Trophoblast cell (in vitro differentiated cells and primary cell): ENCODE data around the gene MUC5AC.

ENCODE experiments used
- DNase-seq, 2 donors: peaks; one replicate each; pipeline ENCODE4 v3.0.0-alpha.2; 2016
- H2AFZ ChIP-seq: 2 replicates; pipeline ENCODE4 v1.6.1; 2013; ENCODE audit warnings: low read length, moderate library complexity, mild to moderate bottlenecking; ENCODE audit not compliant: insufficient read depth, poor library complexity
- H2AK5ac ChIP-seq: 2 replicates; pipeline ENCODE4 v1.6.1; 2013; ENCODE audit warnings: mild to moderate bottlenecking, low read length
- H2BK120ac ChIP-seq: 2 replicates; pipeline ENCODE4 v1.6.1; 2013; ENCODE audit warnings: low read length, mild to moderate bottlenecking, moderate library complexity; ENCODE audit not compliant: insufficient read depth, poor library complexity
- H2BK12ac ChIP-seq: 2 replicates; pipeline ENCODE4 v1.6.1; 2013; ENCODE audit warnings: mild to moderate bottlenecking, low read length, moderate library complexity
- H2BK5ac ChIP-seq: 2 replicates; pipeline ENCODE4 v1.6.1; 2013; ENCODE audit warnings: low read length, low read depth, moderate library complexity, mild to moderate bottlenecking; ENCODE audit not compliant: poor library complexity
- H3K14ac ChIP-seq: 2 replicates; pipeline ENCODE4 v1.6.1; 2013; ENCODE audit warnings: mild to moderate bottlenecking, low read length
- H3K18ac ChIP-seq: 2 replicates; pipeline ENCODE4 v1.6.1; 2013; ENCODE audit warnings: mild to moderate bottlenecking, low read length
- H3K23ac ChIP-seq: 2 replicates; pipeline ENCODE4 v1.6.1; 2013; ENCODE audit warnings: low read length
- H3K27ac ChIP-seq: 2 replicates; pipeline ENCODE4 v1.5.1; 2013; ENCODE audit warnings: low read depth, mild to moderate bottlenecking, inconsistent platforms, low read length, moderate library complexity
- H3K27me3 ChIP-seq: 2 replicates; pipeline ENCODE4 v1.6.1; 2013; ENCODE audit warnings: inconsistent platforms, mild to moderate bottlenecking, low read length, moderate library complexity; ENCODE audit not compliant: insufficient read depth
- H3K36me3 ChIP-seq, 2 experiments: 1 replicate in 1 of 2; 2 replicates in 1 of 2; pipeline ENCODE4 v1.6.1; 2013; ENCODE audit warnings: low read length in 2 of 2, mild to moderate bottlenecking in 2 of 2, moderate library complexity in 1 of 2; ENCODE audit not compliant: insufficient read depth in 2 of 2, control insufficient read depth in 1 of 2
- H3K4ac ChIP-seq: 2 replicates; pipeline ENCODE4 v1.6.1; 2013; ENCODE audit warnings: low read depth, mild to moderate bottlenecking, low read length, moderate library complexity
- H3K4me1 ChIP-seq, 2 experiments: 1 replicate in 1 of 2; 2 replicates in 1 of 2; pipeline ENCODE4 v1.6.1; 2013; ENCODE audit warnings: low read length in 2 of 2, mild to moderate bottlenecking in 2 of 2, moderate library complexity in 1 of 2; ENCODE audit not compliant: insufficient read depth in 2 of 2, control insufficient read depth in 1 of 2
- H3K4me2 ChIP-seq: 2 replicates; pipeline ENCODE4 v1.6.1; 2013; ENCODE audit warnings: inconsistent platforms, mild to moderate bottlenecking, low read length, moderate library complexity
- H3K4me3 ChIP-seq: 2 replicates; pipeline ENCODE4 v1.5.1; 2013; ENCODE audit warnings: mild to moderate bottlenecking, low read depth, low read length, inconsistent platforms
- H3K79me1 ChIP-seq: one replicate; pipeline ENCODE4 v1.6.1; 2013; ENCODE audit warnings: low read length
- H3K79me2 ChIP-seq: 2 replicates; pipeline ENCODE4 v1.6.1; 2013; ENCODE audit warnings: low read length, mild to moderate bottlenecking; ENCODE audit not compliant: control insufficient read depth, insufficient read depth, poor library complexity
- H3K9ac ChIP-seq: 2 replicates; pipeline ENCODE4 v1.6.1; 2013; ENCODE audit warnings: mild to moderate bottlenecking, low read length
- H3K9me3 ChIP-seq: 2 replicates; pipeline ENCODE4 v1.6.1; 2013; ENCODE audit warnings: low read depth, mild to moderate bottlenecking, control low read depth, inconsistent platforms, low read length; ENCODE audit not compliant: insufficient read depth
- H4K12ac ChIP-seq: 2 replicates; pipeline ENCODE4 v1.6.1; 2013; ENCODE audit warnings: low read depth, mild to moderate bottlenecking, low read length, moderate library complexity
- H4K8ac ChIP-seq: 2 replicates; pipeline ENCODE4 v1.6.1; 2013; ENCODE audit warnings: low read depth, mild to moderate bottlenecking, low read length, moderate library complexity
- H4K91ac ChIP-seq: one replicate; pipeline ENCODE4 v1.6.1; 2013; ENCODE audit warnings: low read depth, mild to moderate bottlenecking, low read length, moderate library complexity
- WGBS: extraction: QIAGEN DNeasy Blood & Tissue Kit; methylation state at CpG from one replicate; pipeline ENCODE4 v1.1.7; 2013; ENCODE audit warnings: missing lambda C conversion rate; ENCODE audit not compliant: insufficient read length, insufficient coverage; ENCODE audit errors: extremely low coverage; 5-methylcytosine and 5-hydroxymethylcytosine counted together

The MUC5AC gene

DNA sequence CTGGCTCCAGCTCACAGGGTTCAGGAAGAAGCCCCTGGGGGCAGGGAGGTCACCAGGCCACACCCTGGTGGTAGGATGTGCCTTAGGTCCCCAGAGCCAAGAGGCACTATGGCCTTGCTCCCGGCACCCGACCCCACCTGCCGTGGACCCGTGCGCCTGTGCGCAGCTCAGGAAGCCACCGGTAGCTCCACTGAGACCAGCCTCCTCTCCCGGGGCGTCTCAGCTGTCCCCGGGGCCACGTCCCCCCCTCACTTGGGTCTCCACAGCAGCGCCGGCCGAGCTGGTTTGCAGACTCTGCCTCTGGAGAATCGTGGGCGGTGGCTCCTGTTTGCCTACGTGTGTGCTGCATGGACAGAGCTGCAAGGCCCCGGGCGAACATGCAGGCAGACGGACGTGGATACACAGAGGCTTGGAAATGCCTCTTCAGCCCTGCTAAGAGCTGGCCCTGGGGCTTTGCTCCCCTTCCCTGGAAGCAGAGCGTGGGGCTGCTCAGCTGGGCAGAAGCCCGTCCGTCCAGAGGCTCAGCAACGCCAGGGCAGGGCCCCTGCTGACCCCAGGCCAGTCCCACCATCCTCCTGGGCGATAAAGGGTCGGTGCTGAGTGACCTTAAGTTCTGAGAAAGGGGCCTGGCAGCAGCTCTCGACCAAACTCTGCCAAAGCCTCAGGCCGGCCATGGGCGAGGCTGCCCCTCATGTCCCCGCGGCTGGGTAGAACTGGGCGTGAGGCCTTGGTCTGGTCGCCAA is 49.8 kb downstream of the MUC5AC start:
- Histone ChIP-seq H4K12ac (no peak overlapping the region), H3K23ac (no peak overlapping the region), H3K4me3 (no peak overlapping the region), H3K79me1 (no peaks in the 10 kb centered on the region), H2BK120ac (no peak overlapping the region), H3K79me2 (no peaks in the 10 kb centered on the region), H2BK5ac (no peak overlapping the region), H3K36me3 (no peaks in the 10 kb centered on the region), H2AK5ac (no peak overlapping the region), H3K18ac (no peak overlapping the region), H3K4me1 (no peaks in the 10 kb centered on the region), H3K27ac (no peak overlapping the region), H3K9me3 (peaks cover 22% of the 10 kb centered on the region), H3K9ac (no peak overlapping the region), H3K4ac (no peak overlapping the region), H3K14ac (no peak overlapping the region), H3K27me3 (no peaks in the 10 kb centered on the region), H4K8ac (no peak overlapping the region), H2AFZ (no peak overlapping the region), H3K4me2 (no peak overlapping the region), H2BK12ac (no peak overlapping the region), H4K91ac (no peak overlapping the region)
- DNase-seq: no peak
- no CpG with 5 or more reads among the region's 34 CpGs for WGBS

DNA sequence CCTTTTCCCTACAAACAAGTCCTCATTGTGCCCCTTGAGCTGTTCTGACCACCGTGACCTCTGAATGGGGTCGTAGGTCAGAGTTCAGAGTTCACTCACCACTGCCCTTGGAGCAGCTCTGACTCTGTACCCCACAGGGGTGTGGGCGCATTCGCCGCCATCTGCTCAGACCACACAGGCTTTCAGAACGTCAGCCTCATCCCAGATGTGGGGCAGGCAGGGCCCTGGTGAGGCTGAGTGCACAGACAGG is 50.3 kb downstream of the MUC5AC start:
- Histone ChIP-seq H3K4me1 (no peaks in the 10 kb centered on the region), H3K79me2 (no peaks in the 10 kb centered on the region), H2AK5ac (no peak overlapping the region), H4K91ac (no peak overlapping the region), H3K4me2 (no peak overlapping the region), H3K36me3 (no peaks in the 10 kb centered on the region), H2BK12ac (no peak overlapping the region), H2BK5ac (no peak overlapping the region), H3K4me3 (no peak overlapping the region), H3K18ac (no peak overlapping the region), H3K23ac (no peak overlapping the region), H4K12ac (no peak overlapping the region), H2BK120ac (no peak overlapping the region), H3K9me3 (peaks cover 22% of the 10 kb centered on the region), H3K4ac (no peak overlapping the region), H3K27me3 (no peaks in the 10 kb centered on the region), H4K8ac (no peak overlapping the region), H3K79me1 (no peaks in the 10 kb centered on the region), H3K27ac (no peak overlapping the region), H2AFZ (no peak overlapping the region), H3K9ac (no peak overlapping the region), H3K14ac (no peak overlapping the region)
- no CpG with 5 or more reads among the region's 6 CpGs for WGBS
- DNase-seq: no peak

DNA sequence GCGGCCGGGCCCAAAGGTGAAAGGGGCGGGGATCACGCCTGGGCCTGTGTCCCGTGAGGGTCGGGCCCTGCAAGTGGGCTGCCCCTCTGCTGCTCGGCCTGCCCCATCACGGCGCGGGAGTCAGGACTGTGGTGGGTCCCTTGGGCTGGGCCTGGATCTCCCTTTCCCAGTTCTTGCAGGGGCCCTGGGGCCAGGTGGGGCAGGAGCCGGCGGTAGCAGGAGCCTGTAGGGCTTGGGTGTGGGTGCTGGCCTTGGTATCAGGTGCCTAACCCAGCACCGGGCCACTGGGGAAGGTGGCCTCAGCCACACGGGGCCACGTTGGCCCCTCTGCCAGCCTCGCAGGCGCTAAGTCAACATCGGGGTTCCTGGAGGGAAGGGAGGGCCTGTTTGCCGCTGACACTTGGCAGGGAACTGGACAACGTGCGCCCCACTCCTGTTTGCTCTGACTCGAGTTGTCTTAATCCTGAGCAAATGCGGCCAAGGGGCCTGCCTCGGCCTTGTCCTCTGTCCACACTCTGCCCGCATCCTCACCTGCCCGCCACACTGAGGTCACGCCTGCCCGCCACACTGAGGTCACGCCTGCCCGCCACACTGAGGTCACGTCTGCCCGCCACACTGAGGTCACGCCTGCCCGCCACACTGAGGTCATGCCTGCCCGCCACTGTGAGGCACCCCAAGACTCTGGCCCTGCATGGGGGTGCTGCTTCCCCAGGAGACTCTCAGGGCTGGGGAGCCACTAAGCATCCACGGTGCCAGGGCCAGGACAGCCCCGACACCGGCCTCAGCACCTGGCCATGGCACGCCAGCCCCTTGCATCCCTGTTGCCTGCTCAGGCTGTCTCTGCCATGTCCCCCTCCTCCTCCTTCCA is 50.9 kb downstream of the MUC5AC start:
- H2AK5ac ChIP-seq: no peak overlapping the region
- no peak overlapping the region for H4K8ac ChIP-seq
- H3K27me3 ChIP-seq: no peaks in the 10 kb centered on the region
- no peak overlapping the region for H2BK5ac ChIP-seq
- no peak overlapping the region for H4K91ac ChIP-seq
- peaks cover 22% of the 10 kb centered on the region for H3K9me3 ChIP-seq
- no CpG with 5 or more reads among the region's 39 CpGs for WGBS
- no peak overlapping the region for H3K14ac ChIP-seq
- H3K79me1 ChIP-seq: no peaks in the 10 kb centered on the region
- no peak overlapping the region for H2AFZ ChIP-seq
- no peak for DNase-seq
- H3K18ac ChIP-seq: no peak overlapping the region
- H3K79me2 ChIP-seq: no peaks in the 10 kb centered on the region
- H2BK12ac ChIP-seq: no peak overlapping the region
- no peaks in the 10 kb centered on the region for H3K4me1 ChIP-seq
- H3K4me3 ChIP-seq: peak overlapping the region; percentile 46
- H3K4me2 ChIP-seq: no peak overlapping the region
- H3K23ac ChIP-seq: no peak overlapping the region
- H3K9ac ChIP-seq: no peak overlapping the region
- H3K4ac ChIP-seq: no peak overlapping the region
- H3K27ac ChIP-seq: no peak overlapping the region
- H4K12ac ChIP-seq: no peak overlapping the region
- H2BK120ac ChIP-seq: no peak overlapping the region
- H3K36me3 ChIP-seq: no peaks in the 10 kb centered on the region

DNA sequence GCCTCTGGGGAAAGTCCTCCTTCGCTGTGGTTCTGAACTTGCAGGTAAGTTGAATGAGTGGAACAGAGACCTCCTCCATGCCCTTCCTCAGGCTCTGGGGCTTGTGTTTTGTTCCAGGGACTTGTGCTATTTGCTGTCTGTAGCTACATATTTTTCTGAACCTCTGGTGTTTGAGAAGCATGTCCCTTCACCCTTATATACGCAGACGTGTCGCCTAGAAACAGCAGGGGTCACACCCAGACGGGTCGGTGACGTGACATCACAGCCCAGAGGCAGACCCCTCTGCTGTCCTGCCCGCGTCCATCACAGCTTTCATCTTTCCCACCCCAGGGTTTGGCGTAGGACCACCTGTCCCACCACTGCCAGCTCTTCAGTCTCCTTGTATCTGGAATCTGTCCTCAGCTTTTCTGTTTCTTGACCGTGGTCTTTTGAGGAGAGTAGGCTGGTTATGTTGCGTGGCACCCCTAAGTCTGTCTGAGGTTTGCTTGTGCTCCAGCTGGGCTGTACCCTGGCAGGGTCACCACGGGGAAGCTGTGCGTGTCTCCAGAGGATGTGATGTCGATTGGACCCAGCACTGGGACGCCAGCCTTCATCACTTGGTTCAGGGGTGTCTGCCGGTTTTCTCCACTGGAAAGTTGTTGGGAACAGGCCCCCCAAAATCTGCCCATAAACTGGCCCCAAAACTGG is 51.8 kb downstream of the MUC5AC start:
- no peak overlapping the region for H4K12ac ChIP-seq
- H3K18ac ChIP-seq: no peak overlapping the region
- H2AFZ ChIP-seq: no peak overlapping the region
- no peak overlapping the region for H2AK5ac ChIP-seq
- no peak overlapping the region for H2BK5ac ChIP-seq
- no peak overlapping the region for H3K4me3 ChIP-seq
- H2BK12ac ChIP-seq: no peak overlapping the region
- H3K9ac ChIP-seq: no peak overlapping the region
- H3K14ac ChIP-seq: no peak overlapping the region
- H3K79me2 ChIP-seq: no peaks in the 10 kb centered on the region
- no peak overlapping the region for H3K4me2 ChIP-seq
- H4K8ac ChIP-seq: no peak overlapping the region
- no peak for DNase-seq
- no peak overlapping the region for H3K23ac ChIP-seq
- no peak overlapping the region for H2BK120ac ChIP-seq
- no peaks in the 10 kb centered on the region for H3K36me3 ChIP-seq
- no peak overlapping the region for H4K91ac ChIP-seq
- no CpG with 5 or more reads among the region's 17 CpGs for WGBS
- H3K9me3 ChIP-seq: peaks cover 22% of the 10 kb centered on the region
- H3K27ac ChIP-seq: no peak overlapping the region
- no peaks in the 10 kb centered on the region for H3K4me1 ChIP-seq
- no peaks in the 10 kb centered on the region for H3K79me1 ChIP-seq
- H3K27me3 ChIP-seq: no peaks in the 10 kb centered on the region
- H3K4ac ChIP-seq: no peak overlapping the region
